Lung (tissue), 12 donors: ENCODE results near the gene C4orf50. TPM values are rescaled to one million over a fixed set of nuclear protein-coding genes. Genes with fewer than 3 reads are reported as not detected.

Experiments
- ATAC-seq: fragments of 200-7000 bp; cut with Tn5 transposase; one replicate; pipeline ENCODE4 v1.9.1; 2020; ENCODE audit warnings: moderate number of reproducible peaks; ENCODE audit not compliant: insufficient read depth, low FRiP score
- DNase-seq, 3 donors: peaks; one replicate each; pipeline ENCODE4 v3.0.0-alpha.2; 2013 to 2017
- H3K27ac ChIP-seq, 2 donors: one replicate each; pipeline ENCODE4 v1.5.1; 2013; ENCODE audit warnings: mild to moderate bottlenecking in 2 of 2, moderate library complexity in 2 of 2, control low read depth in 1 of 2, inconsistent platforms in 1 of 2, low read depth in 1 of 2, low read length in 1 of 2
- H3K27me3 ChIP-seq, 3 donors: one replicate each; pipeline ENCODE4 v1.5.1; 2013; ENCODE audit warnings: low read length in 2 of 3; ENCODE audit not compliant: control insufficient read depth in 3 of 3, insufficient read depth in 3 of 3
- H3K36me3 ChIP-seq, 4 donors: one replicate each; pipeline ENCODE4 v1.5.1; 2013; ENCODE audit warnings: low read length in 4 of 4, mild to moderate bottlenecking in 1 of 4, moderate library complexity in 1 of 4; ENCODE audit not compliant: control insufficient read depth in 4 of 4, insufficient read depth in 4 of 4
- H3K4me1 ChIP-seq, 5 donors: one replicate each; pipeline ENCODE4 v1.5.1; 2013; ENCODE audit warnings: low read length in 5 of 5, mild to moderate bottlenecking in 2 of 5, moderate library complexity in 1 of 5; ENCODE audit not compliant: control insufficient read depth in 5 of 5, insufficient read depth in 5 of 5
- H3K4me3 ChIP-seq: one replicate; pipeline ENCODE4 v1.5.1; 2013; ENCODE audit warnings: mild to moderate bottlenecking, control low read depth, moderate library complexity
- H3K9ac ChIP-seq, 2 donors: one replicate each; pipeline ENCODE4 v1.5.1; 2013; ENCODE audit warnings: low read length in 2 of 2, control low read depth in 1 of 2; ENCODE audit not compliant: insufficient read depth in 1 of 2
- H3K9me3 ChIP-seq, 4 donors: one replicate each; pipeline ENCODE4 v1.5.1; 2013; ENCODE audit warnings: low read length in 3 of 4, mild to moderate bottlenecking in 1 of 4, moderate library complexity in 1 of 4; ENCODE audit not compliant: control insufficient read depth in 4 of 4, insufficient read depth in 3 of 4
- CTCF ChIP-seq: IDR thresholded peaks from 2 replicates; pipeline ENCODE4 v1.5.1; 2012; ENCODE audit warnings: mild to moderate bottlenecking; ENCODE audit errors: control extremely low read depth, extremely low read depth
- WGBS, 2 donors: extraction: QIAGEN DNeasy Blood & Tissue Kit; methylation state at CpG; one replicate each; pipeline ENCODE4 v1.1.7; 2013; 5-methylcytosine and 5-hydroxymethylcytosine counted together
- polyA plus RNA-seq, 2 donors: library from polyadenylated mRNA; stranded (reverse); fragments of 200-250 nt; gene quantifications; one replicate each; pipeline ENCODE4 v1.2.1, GENCODE V29; 2013
- total RNA-seq, 2 donors: library from RNA; depleted of rRNA in 1 of 2; stranded (reverse); fragments of >200 nt in 1 of 2; gene quantifications; one replicate each; pipeline ENCODE4 v1.2.1, GENCODE V29; 2014 to 2021
- donor health status: control.
- donor health status: control.
- donor health status: Bipolar disorder and iron deficiency.
- donor health status: healthy.
- donor health status: DM: yes; HTN: yes; CAD: no.

The C4orf50 gene
- total and polyA plus RNA-seq, 4 donors: 0.02 to 0.04 (median 0.03) TPM

- peak; percentile 71 to 81 (median 72) for DNase-seq
- no peak overlapping the region for H3K9ac ChIP-seq
- peak overlapping the region; percentile 40 for H3K4me3 ChIP-seq
- peaks cover 7 to 63% (median 33%) of the 10 kb centered on the region in 3 donors for H3K27me3 ChIP-seq
- peaks cover 0 to 26% (median 4%) of the 10 kb centered on the region in 5 donors for H3K4me1 ChIP-seq
- ATAC-seq: no peak
- no peaks in the 10 kb centered on the region for H3K36me3 ChIP-seq
- no peak for TF ChIP-seq CTCF
- H3K9me3 ChIP-seq: peaks cover 0 to 8% (median 0%) of the 10 kb centered on the region in 4 donors
- 1 to 2% methylated on average over 38 to 81 of the region's 81 CpGs for WGBS, 2 donors
- H3K27ac ChIP-seq: peak overlapping the region in 1 of 2 donors; percentile 8
Observed at GRCh38 chr4:5888222-5889001, 129.8 kb downstream of the C4orf50 start.

- H3K9me3 ChIP-seq: peaks cover 0 to 5% (median 0%) of the 10 kb centered on the region in 4 donors
- no peak for ATAC-seq
- peak overlapping the region; percentile 40 for H3K4me3 ChIP-seq
- H3K27me3 ChIP-seq: peaks cover 4 to 59% (median 30%) of the 10 kb centered on the region in 3 donors
- WGBS, 2 donors: 2% methylated on average over 47 to 70 of the region's 70 CpGs
- peak overlapping the region in 1 of 2 donors; percentile 8 for H3K27ac ChIP-seq
- H3K36me3 ChIP-seq: no peaks in the 10 kb centered on the region
- peaks cover 0 to 24% (median 3%) of the 10 kb centered on the region in 5 donors for H3K4me1 ChIP-seq
- DNase-seq: peak; percentile 53 to 60 (median 59)
- H3K9ac ChIP-seq: no peak overlapping the region
- TF ChIP-seq CTCF: no peak
Observed at GRCh38 chr4:5887361-5888221, 130.6 kb downstream of the C4orf50 start.

- DNase-seq (no peak), ATAC-seq (no peak)
- Histone ChIP-seq H3K36me3 (no peaks in the 10 kb centered on the region), H3K9ac (no peak overlapping the region), H3K4me1 (peaks cover 0 to 24% (median 3%) of the 10 kb centered on the region in 5 donors), H3K27me3 (peaks cover 4 to 57% (median 28%) of the 10 kb centered on the region in 3 donors), H3K4me3 (peak overlapping the region; percentile 22), H3K9me3 (peaks cover 0 to 5% (median 0%) of the 10 kb centered on the region in 4 donors), H3K27ac (no peak overlapping the region)
- 30 to 31% methylated on average over 8 of the region's 8 CpGs for WGBS, 2 donors
- no peak for TF ChIP-seq CTCF
Observed at GRCh38 chr4:5887011-5887360, 131.2 kb downstream of the C4orf50 start.
